ENCODE data around the gene NRIP2.

- TF ChIP-seq CTCF (IDR thresholded peaks at IDR 0.05; ENCODE audit: low read length) (no peak), EZH2 (IDR thresholded peaks at IDR 0.05; ENCODE audit: borderline replicate concordance, low read length) (no peak)
Observed at GRCh38 chr12:2805143-2805520, 29.7 kb downstream of the NRIP2 start.

Measured in OCI-LY1 (cell line).